IMR-90 (cell line): ENCODE data around the gene NDUFA1. TPM values are rescaled to one million over a fixed set of nuclear protein-coding genes. Genes with fewer than 3 reads are reported as not detected.

Experiments used
- ATAC-seq: fragments of 200-7000 bp; cut with Tn5 transposase; 2 replicates; pipeline ENCODE4 v1.9.1; 2020; ENCODE audit warnings: low read depth, mild to moderate bottlenecking, moderate library complexity
- Bru-seq: library from RNA; stranded (reverse); fragments of 400-500 nt; gene quantifications from one replicate; lab custom pipeline; 2021; lab: Mats Ljungman, UMichigan
- BruChase-seq, 2 experiments: library from RNA; stranded (reverse); fragments of 400-500 nt; gene quantifications; one replicate each; lab custom pipeline; 2021; lab: Mats Ljungman, UMichigan
- BruUV-seq: library from RNA; stranded (reverse); fragments of 400-500 nt; replicated peaks from 2 replicates; lab custom pipeline; 2021; lab: Mats Ljungman, UMichigan
- CTCF ChIA-PET: fragments of 300-600 bp; formaldehyde crosslinking; extraction: SDS; loops from one replicate; lab custom pipeline; 2021; ENCODE audit warnings: antibody characterized with exemption; lab: Yijun Ruan, JAX
- POLR2A ChIA-PET: fragments of 300-600 bp; sonication (Branson Sonifier 250); formaldehyde crosslinking; loops from one replicate; lab custom pipeline; 2022; ENCODE audit warnings: antibody characterized with exemption; ENCODE audit not compliant: unreplicated experiment; lab: Charles Lee
- DNase-seq: peaks from one replicate; pipeline ENCODE4 v3.0.0; 2013
- H2AFZ ChIP-seq: replicated peaks from 2 replicates; pipeline ENCODE3; 2013; ENCODE audit warnings: low read length, mild to moderate bottlenecking; ENCODE audit not compliant: poor library complexity
- H2AK5ac ChIP-seq: 2 replicates; pipeline ENCODE4 v1.6.1; 2013; ENCODE audit warnings: low read depth, low read length, inconsistent platforms
- H2AK9ac ChIP-seq: replicated peaks from 2 replicates; pipeline ENCODE3; 2013; ENCODE audit warnings: mild to moderate bottlenecking, low read depth, low read length, moderate library complexity; ENCODE audit not compliant: poor library complexity
- H2BK120ac ChIP-seq: 2 replicates; pipeline ENCODE4 v1.6.1; 2013; ENCODE audit warnings: low read depth, low read length, inconsistent platforms
- H2BK15ac ChIP-seq: 3 replicates; pipeline ENCODE4 v1.6.1; 2013; ENCODE audit warnings: low read depth, low read length, inconsistent platforms
- H2BK20ac ChIP-seq: 2 replicates; pipeline ENCODE4 v1.6.1; 2013; ENCODE audit warnings: low read depth, mild to moderate bottlenecking, inconsistent platforms, low read length, moderate library complexity
- H2BK5ac ChIP-seq: 2 replicates; pipeline ENCODE4 v1.6.1; 2013; ENCODE audit warnings: mild to moderate bottlenecking, low read depth, low read length, inconsistent platforms; ENCODE audit not compliant: poor library complexity, severe bottlenecking
- H3K14ac ChIP-seq: replicated peaks from 2 replicates; pipeline ENCODE4 v1.6.1; 2013; ENCODE audit warnings: low read depth, low read length, inconsistent platforms
- H3K18ac ChIP-seq: 2 replicates; pipeline ENCODE4 v1.6.1; 2013; ENCODE audit warnings: low read depth, low read length, control low read depth
- H3K23ac ChIP-seq: 2 replicates; pipeline ENCODE4 v1.6.1; 2013; ENCODE audit warnings: low read depth, low read length, inconsistent platforms
- H3K27ac ChIP-seq: 2 replicates; pipeline ENCODE4 v1.5.1; 2013; ENCODE audit warnings: mild to moderate bottlenecking, control low read depth, low read length; ENCODE audit not compliant: insufficient read depth
- H3K27me3 ChIP-seq: 2 replicates; pipeline ENCODE4 v1.6.1; 2013; ENCODE audit warnings: low read length; ENCODE audit not compliant: control insufficient read depth, insufficient read depth
- H3K36me3 ChIP-seq: 2 replicates; pipeline ENCODE4 v1.6.1; 2013; ENCODE audit warnings: low read length, mixed read lengths; ENCODE audit not compliant: control insufficient read depth, insufficient read depth
- H3K4ac ChIP-seq: 2 replicates; pipeline ENCODE4 v1.6.1; 2013; ENCODE audit warnings: low read depth, low read length, inconsistent platforms
- H3K4me1 ChIP-seq: 2 replicates; pipeline ENCODE4 v1.6.1; 2013; ENCODE audit warnings: low read length, mixed read lengths; ENCODE audit not compliant: control insufficient read depth, insufficient read depth
- H3K4me2 ChIP-seq: 2 replicates; pipeline ENCODE4 v1.6.1; 2013; ENCODE audit warnings: low read depth, mild to moderate bottlenecking, control low read depth, low read length, moderate library complexity
- H3K4me3 ChIP-seq: 2 replicates; pipeline ENCODE4 v1.5.1; 2013; ENCODE audit warnings: low read depth, mild to moderate bottlenecking, control low read depth, low read length, moderate library complexity; ENCODE audit not compliant: insufficient read depth
- H3K56ac ChIP-seq: 2 replicates; pipeline ENCODE4 v1.6.1; 2013; ENCODE audit warnings: low read length, inconsistent platforms; ENCODE audit not compliant: insufficient read depth; ENCODE audit errors: extremely low read depth
- H3K79me1 ChIP-seq, 2 experiments: 2 replicates each; pipeline ENCODE4 v1.6.1; 2013; ENCODE audit warnings: low read length in 2 of 2, inconsistent platforms in 1 of 2, low read depth in 1 of 2
- H3K9ac ChIP-seq: 2 replicates; pipeline ENCODE4 v1.6.1; 2013; ENCODE audit warnings: low read depth, low read length, control low read depth
- H3K9me1 ChIP-seq: 2 replicates; pipeline ENCODE4 v1.6.1; 2013; ENCODE audit warnings: low read length, inconsistent platforms; ENCODE audit not compliant: insufficient read depth
- H3K9me3 ChIP-seq: 2 replicates; pipeline ENCODE4 v1.6.1; 2013; ENCODE audit warnings: low read length; ENCODE audit not compliant: control insufficient read depth, insufficient read depth
- H4K20me1 ChIP-seq: 2 replicates; pipeline ENCODE4 v1.6.1; 2013; ENCODE audit warnings: low read length, inconsistent platforms; ENCODE audit not compliant: insufficient read depth
- H4K5ac ChIP-seq: 2 replicates; pipeline ENCODE4 v1.6.1; 2013; ENCODE audit warnings: mild to moderate bottlenecking, low read depth, low read length, control low read depth
- H4K8ac ChIP-seq, 2 experiments: 2 replicates each; pipeline ENCODE4 v1.6.1; 2013; ENCODE audit warnings: low read depth in 2 of 2, low read length in 2 of 2, control low read depth in 1 of 2, inconsistent platforms in 1 of 2
- H4K91ac ChIP-seq: 2 replicates; pipeline ENCODE4 v1.6.1; 2013; ENCODE audit warnings: low read depth, low read length, inconsistent platforms; ENCODE audit not compliant: insufficient read depth
- CEBPB ChIP-seq: IDR thresholded peaks from 2 replicates; pipeline ENCODE4 v1.6.1; 2012; ENCODE audit warnings: low read depth, low read length, improper control_type of control experiment
- CTCF ChIP-seq: conservative IDR thresholded peaks from 2 replicates; pipeline ENCODE4 v1.5.1; 2012; ENCODE audit warnings: mild to moderate bottlenecking, low read depth, low read length, improper control_type of control experiment
- MAFK ChIP-seq: IDR thresholded peaks from 2 replicates; pipeline ENCODE4 v1.6.1; 2012; ENCODE audit warnings: low read depth, low read length, improper control_type of control experiment
- MAZ ChIP-seq: IDR thresholded peaks from 2 replicates; pipeline ENCODE4 v1.6.1; 2012; ENCODE audit warnings: low read depth, mild to moderate bottlenecking, low read length, improper control_type of control experiment, moderate library complexity, borderline replicate concordance
- POLR2A ChIP-seq: IDR thresholded peaks from 2 replicates; pipeline ENCODE4 v1.6.1; 2012; ENCODE audit warnings: mild to moderate bottlenecking, low read depth, low read length
- RCOR1 ChIP-seq: IDR thresholded peaks from 2 replicates; pipeline ENCODE4 v1.6.1; 2012; ENCODE audit warnings: mild to moderate bottlenecking, low read length, improper control_type of control experiment; ENCODE audit not compliant: insufficient replicate concordance
- WGBS, 2 experiments: methylation state at CpG; one replicate each; pipeline versions ENCODE4 v1.1.5 to v1.1.7; 2013; ENCODE audit warnings: missing lambda C conversion rate in 2 of 2; ENCODE audit not compliant: insufficient read length in 1 of 2; ENCODE audit errors: extremely low coverage in 2 of 2; 5-methylcytosine and 5-hydroxymethylcytosine counted together
- dilution Hi-C: fragments of 300-500 bp; cut with HindIII; formaldehyde crosslinking; loops from one replicate; pipeline ENCODE4 v1.14.3; 2018; ENCODE audit warnings: low sequenced_read_pairs; ENCODE audit not compliant: unreplicated experiment
- in situ Hi-C: fragments of 300-500 bp; cut with MboI; formaldehyde crosslinking; loops from 3 replicates; pipeline ENCODE4 v1.14.3; 2019; ENCODE audit warnings: low sequenced_read_pairs, inconsistent platforms, mixed read lengths
- intact Hi-C: fragments of 100-400 bp; cut with micrococcal nuclease; formaldehyde crosslinking; loops from 2 replicates; pipeline ENCODE4 v1.10.0; 2022
- long read RNA-seq: library from polyadenylated mRNA; unstranded; transcript quantifications from one replicate; pipeline ENCODE4 v2.0.0, GENCODE V29; 2021; ENCODE audit not compliant: unreplicated experiment
- polyA plus RNA-seq, 3 experiments: library from polyadenylated mRNA; depleted of rRNA; stranded (reverse); fragments of >200 nt; gene quantifications; 2 replicates each; pipeline ENCODE4 v1.2.3, GENCODE V29; 2012; ENCODE audit warnings: low replicate concordance in 1 of 3
- total RNA-seq: library from RNA; depleted of rRNA; stranded (reverse); fragments of >200 nt; gene quantifications from 2 replicates; pipeline ENCODE4 v1.2.3, GENCODE V29; 2012; rRNA removed
- TF ChIP-seq, protein P1 (sequence below): fragments of 150-350 bp; IDR thresholded peaks from 2 replicates; pipeline ENCODE4 v1.6.1; 2017; ENCODE audit warnings: mild to moderate bottlenecking, antibody characterized with exemption, low read length, low read depth

The NDUFA1 gene
- 12.5 and 47.5 TPM in 2 replicates for total RNA-seq
- 90.1 and 104 TPM in 2 replicates for polyA plus RNA-seq (2012; rRNA removed)
- polyA plus RNA-seq (2012; cell fraction: cytosol; rRNA removed): 9.7 and 28.6 TPM in 2 replicates
- polyA plus RNA-seq (2012; cell fraction: nucleus; rRNA removed; ENCODE audit: low replicate concordance): 1.9 and 15.3 TPM in 2 replicates
- Bru-seq, nascent RNA: percentile 67 among the genes with signal in this experiment
- percentile 54 among the genes with signal in this experiment for BruChase-seq, experiment 1, labeled RNA remaining after a 6-hour chase
- percentile 48 among the genes with signal in this experiment for BruChase-seq, experiment 2, labeled RNA remaining after a 2-hour chase
- long read RNA-seq, transcript NDUFA1-201 (3 exons, 766 nt): major isoform, 88 of 144 reads
- long read RNA-seq, partial matches to known transcripts: 56 of 144 reads
- long read RNA-seq, other reads (novel, unspliced or antisense): 0 of 144 reads

- BruUV-seq: no TSS peak
- Histone ChIP-seq H2AK9ac (peak within 1 kb of the TSS; percentile 96), H3K18ac (peak within 1 kb of the TSS; percentile 77), H3K14ac (peak within 1 kb of the TSS; percentile 98), H3K4me3 (peak within 1 kb of the TSS; percentile 89), H4K8ac (peak within 1 kb of the TSS; percentile 72 to 98), H2BK15ac (no peak within 1 kb of the TSS), H2AK5ac (peak within 1 kb of the TSS; percentile 63), H3K23ac (peak within 1 kb of the TSS; percentile 92), H3K9me1 (no peaks in the 10 kb centered on the region), H3K27me3 (no peaks in the 10 kb centered on the region), H4K20me1 (peaks cover 3% of the 10 kb centered on the region; the same call in 1 of the 2 replicates), H2AFZ (peak within 1 kb of the TSS; percentile 94), H3K9ac (peak within 1 kb of the TSS; percentile 87), H2BK5ac (peak within 1 kb of the TSS; percentile 79), H3K79me1 (peaks cover 0 to 11% of the 10 kb centered on the region in 2 experiments; a peak in 3 of 4 replicates), H2BK120ac (peak within 1 kb of the TSS; percentile 8; the same call in 1 of the 2 replicates), H3K4me1 (no peaks in the 10 kb centered on the region), H3K4me2 (peak within 1 kb of the TSS; percentile 89), H3K36me3 (no peaks in the 10 kb centered on the region; the same call in 1 of the 2 replicates), H3K4ac (peak within 1 kb of the TSS; percentile 88), H2BK20ac (no peak within 1 kb of the TSS), H3K56ac (peak within 1 kb of the TSS; percentile 94), H3K27ac (peak within 1 kb of the TSS; percentile 88), H4K5ac (peak within 1 kb of the TSS; percentile 88), H4K91ac (peak within 1 kb of the TSS; percentile 77), H3K9me3 (no peaks in the 10 kb centered on the region)
- intact Hi-C loops (loop anchor here (2.0 to 5.0 kb wide), 2 partner anchors 81 to 264 kb away; partner anchors contain the start of genes NKRF and RPL39), in situ Hi-C loops (no loop called here), dilution Hi-C loops (no loop called here)
- 31% methylated on average over 16 of the region's 62 CpGs; no CpG with 5 or more reads in 1 of the 2 experiments for WGBS, 2 experiments
- CTCF ChIA-PET: interaction anchor here (0.6 to 1.3 kb wide), 2 partner anchors 9 to 15 kb away, joined by 3 to 4 read pairs; no protein-coding TSS in a partner anchor
- TF ChIP-seq MAZ: 0 out of 2 replicates have a peak, but pooled peaks have one; percentile 13
- peak; percentile 79; the same call in 1 of the 2 replicates for TF ChIP-seq POLR2A
- peak; percentile 63 for TF ChIP-seq CEBPB
- TF ChIP-seq MAFK: no peak
- no peak for TF ChIP-seq CTCF
- TF ChIP-seq, protein P1, sequence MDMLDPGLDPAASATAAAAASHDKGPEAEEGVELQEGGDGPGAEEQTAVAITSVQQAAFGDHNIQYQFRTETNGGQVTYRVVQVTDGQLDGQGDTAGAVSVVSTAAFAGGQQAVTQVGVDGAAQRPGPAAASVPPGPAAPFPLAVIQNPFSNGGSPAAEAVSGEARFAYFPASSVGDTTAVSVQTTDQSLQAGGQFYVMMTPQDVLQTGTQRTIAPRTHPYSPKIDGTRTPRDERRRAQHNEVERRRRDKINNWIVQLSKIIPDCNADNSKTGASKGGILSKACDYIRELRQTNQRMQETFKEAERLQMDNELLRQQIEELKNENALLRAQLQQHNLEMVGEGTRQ: no peak
- TF ChIP-seq RCOR1: no peak
- POLR2A ChIA-PET: no interaction called here
- ATAC-seq (peak; percentile 93), DNase-seq (peak; percentile 81)
Observed at GRCh38 chrX:119871599-119872395, at the start of gene NDUFA1, which contains the start of gene RNF113A. Gene NDUFA1 (plus strand): TSS chrX:119871832. CDS start chrX:119871912, 80 bp downstream. Gene RNF113A (minus strand): TSS chrX:119871733. CDS start chrX:119871613, 120 bp downstream.
